Astrocyte (in vitro differentiated cells and primary cell): ENCODE results near the gene SLC66A1. TPM values are rescaled to one million over a fixed set of nuclear protein-coding genes. Genes with fewer than 3 reads are reported as not detected.

Source experiments
- DNase-seq: peaks from one replicate; pipeline ENCODE4 v3.0.0-alpha.2; 2010; ENCODE audit warnings: low read depth
- FAIRE-seq: peaks from 2 replicates; lab custom pipeline; 2011; peaks lifted over from hg19 to GRCh38; lab: Jason Lieb, UNC
- H2AFZ ChIP-seq: 2 replicates; pipeline ENCODE4 v1.6.0; 2012; ENCODE audit warnings: low read depth, low read length, inconsistent platforms
- H3K27ac ChIP-seq: 2 replicates; pipeline ENCODE4 v1.5.1; 2011; ENCODE audit warnings: low read depth, low read length, inconsistent platforms
- H3K27me3 ChIP-seq: 2 replicates; pipeline ENCODE4 v1.6.0; 2011; ENCODE audit warnings: low read length, inconsistent platforms; ENCODE audit not compliant: insufficient read depth
- H3K36me3 ChIP-seq: 2 replicates; pipeline ENCODE4 v1.5.1; 2011; ENCODE audit warnings: low read length, inconsistent platforms; ENCODE audit not compliant: insufficient read depth
- H3K4me1 ChIP-seq: 2 replicates; pipeline ENCODE4 v1.5.1; 2011; ENCODE audit warnings: low read length, inconsistent platforms; ENCODE audit not compliant: insufficient read depth
- H3K4me2 ChIP-seq: 2 replicates; pipeline ENCODE4 v1.6.0; 2012; ENCODE audit warnings: low read length, inconsistent platforms
- H3K4me3 ChIP-seq: 2 replicates; pipeline ENCODE4 v1.5.1; 2011; ENCODE audit warnings: low read depth, mild to moderate bottlenecking, low read length, inconsistent platforms; ENCODE audit not compliant: insufficient read depth
- H3K79me2 ChIP-seq: 2 replicates; pipeline ENCODE4 v1.6.0; 2012; ENCODE audit warnings: mild to moderate bottlenecking, low read length, inconsistent platforms; ENCODE audit not compliant: insufficient read depth
- H3K9ac ChIP-seq: 2 replicates; pipeline ENCODE4 v1.6.0; 2012; ENCODE audit warnings: mild to moderate bottlenecking, low read length, inconsistent platforms
- H3K9me3 ChIP-seq: 2 replicates; pipeline ENCODE4 v1.5.1; 2012; ENCODE audit warnings: low read depth, mild to moderate bottlenecking, low read length, inconsistent platforms; ENCODE audit not compliant: insufficient read depth
- H4K20me1 ChIP-seq: 2 replicates; pipeline ENCODE4 v1.6.0; 2012; ENCODE audit warnings: low read length, inconsistent platforms; ENCODE audit not compliant: insufficient read depth
- H3K27ac Mint-ChIP-seq: one replicate; pipeline ENCODE4 v1.8.0; 2021; ENCODE audit warnings: mild to moderate bottlenecking, mixed read lengths; ENCODE audit not compliant: unreplicated experiment
- H3K27me3 Mint-ChIP-seq: one replicate; pipeline ENCODE4 v1.8.0; 2021; ENCODE audit warnings: low read depth, mixed read lengths; ENCODE audit not compliant: unreplicated experiment
- H3K36me3 Mint-ChIP-seq: one replicate; pipeline ENCODE4 v1.8.0; 2021; ENCODE audit warnings: low read depth, mixed read lengths; ENCODE audit not compliant: unreplicated experiment
- H3K4me1 Mint-ChIP-seq: one replicate; pipeline ENCODE4 v1.8.0; 2021; ENCODE audit warnings: low read depth, mixed read lengths; ENCODE audit not compliant: unreplicated experiment
- H3K4me3 Mint-ChIP-seq: one replicate; pipeline ENCODE4 v1.8.0; 2021; ENCODE audit warnings: mild to moderate bottlenecking, moderate library complexity, mixed read lengths; ENCODE audit not compliant: unreplicated experiment
- H3K9me3 Mint-ChIP-seq: one replicate; pipeline ENCODE4 v1.8.0; 2021; ENCODE audit warnings: mild to moderate bottlenecking, mixed read lengths; ENCODE audit not compliant: unreplicated experiment
- CTCF ChIP-seq: IDR thresholded peaks from 2 replicates; pipeline ENCODE4 v1.5.1; 2011; ENCODE audit warnings: low read depth, mild to moderate bottlenecking, inconsistent platforms, low read length, moderate library complexity; ENCODE audit not compliant: insufficient read depth
- EZH2 ChIP-seq: IDR thresholded peaks from 2 replicates; pipeline ENCODE4 v1.6.1; 2012; ENCODE audit warnings: mild to moderate bottlenecking, low read length, inconsistent platforms; ENCODE audit not compliant: insufficient read depth
- total RNA-seq: library from RNA; stranded (reverse); gene quantifications from 2 replicates; pipeline ENCODE4 v1.2.1, GENCODE V29; 2021

The SLC66A1 gene
- total RNA-seq, 1 donor from 2014 or later = 21.5 TPM

- TF ChIP-seq CTCF (no peak), EZH2 (no peak)
Observed at GRCh38 chr1:19353596-19353995, 41.5 kb downstream of the SLC66A1 start.

GRCh38 chr1:19354531-19354981, 42.4 kb downstream of the SLC66A1 start:
- no peaks in the 10 kb centered on the region for H3K9me3 ChIP-seq
- Mint-ChIP-seq H3K4me1 (peaks cover 5% of the 10 kb centered on the region), H3K4me3 (no peak overlapping the region), H3K27me3 (no peaks in the 10 kb centered on the region), H3K36me3 (peaks cover 19% of the 10 kb centered on the region), H3K9me3 (no peaks in the 10 kb centered on the region), H3K27ac (no peak overlapping the region)
- no peak overlapping the region for H3K27ac ChIP-seq
- DNase-seq (no peak), FAIRE-seq (no peak)
- H3K4me3 ChIP-seq = no peak overlapping the region
- no peaks in the 10 kb centered on the region for H3K27me3 ChIP-seq
- peaks cover 37% of the 10 kb centered on the region for H3K79me2 ChIP-seq
- peaks cover 37% of the 10 kb centered on the region for H3K36me3 ChIP-seq
- no peak overlapping the region for H3K9ac ChIP-seq
- no peak overlapping the region for H2AFZ ChIP-seq
- no peak overlapping the region for H3K4me2 ChIP-seq
- TF ChIP-seq EZH2 = no peak
- TF ChIP-seq CTCF = no peak
- no peaks in the 10 kb centered on the region for H3K4me1 ChIP-seq
- peaks cover 78% of the 10 kb centered on the region for H4K20me1 ChIP-seq

More at GRCh38 chr1:19353596-19353995, 41.5 kb downstream of the SLC66A1 start:
- H3K27ac ChIP-seq = no peak overlapping the region
- Mint-ChIP-seq H3K4me1 (peaks cover 5% of the 10 kb centered on the region), H3K36me3 (peaks cover 19% of the 10 kb centered on the region), H3K27ac (peak overlapping the region; percentile 69), H3K4me3 (no peak overlapping the region), H3K9me3 (no peaks in the 10 kb centered on the region), H3K27me3 (no peaks in the 10 kb centered on the region)
- H3K36me3 ChIP-seq = peaks cover 40% of the 10 kb centered on the region
- no peaks in the 10 kb centered on the region for H3K27me3 ChIP-seq
- DNase-seq (no peak), FAIRE-seq (no peak)
- H2AFZ ChIP-seq = no peak overlapping the region
- H4K20me1 ChIP-seq = peaks cover 78% of the 10 kb centered on the region
- H3K4me1 ChIP-seq = no peaks in the 10 kb centered on the region
- H3K79me2 ChIP-seq = peaks cover 33% of the 10 kb centered on the region
- no peaks in the 10 kb centered on the region for H3K9me3 ChIP-seq
- H3K4me3 ChIP-seq = no peak overlapping the region
- no peak overlapping the region for H3K9ac ChIP-seq
- no peak overlapping the region for H3K4me2 ChIP-seq

DNA sequence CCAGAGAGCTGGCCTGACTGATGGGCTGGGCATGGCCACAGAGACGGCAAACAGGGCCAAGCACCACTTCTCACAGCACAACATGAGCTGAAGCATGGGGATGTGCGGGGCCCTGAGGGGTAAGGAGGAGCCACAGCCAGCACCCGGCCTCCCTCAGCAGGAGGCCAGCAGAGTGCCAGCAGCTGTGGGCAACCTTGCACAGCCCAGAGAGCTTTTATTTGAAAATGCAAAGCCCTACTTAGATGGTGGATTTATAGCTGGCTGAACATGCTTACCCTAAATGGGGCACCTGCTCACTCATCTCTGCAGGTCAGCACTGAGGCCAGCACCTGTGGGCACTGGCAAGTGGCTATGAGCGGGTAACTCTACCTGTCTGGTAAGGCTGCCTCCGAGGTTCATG, 44.1 kb downstream of the SLC66A1 start:
- H3K4me3 Mint-ChIP-seq = no peak overlapping the region
- Histone ChIP-seq H3K9ac (no peak overlapping the region), H3K4me3 (no peak overlapping the region), H3K4me1 (no peaks in the 10 kb centered on the region), H3K27ac (no peak overlapping the region), H3K79me2 (peaks cover 54% of the 10 kb centered on the region), H4K20me1 (peaks cover 93% of the 10 kb centered on the region), H2AFZ (no peak overlapping the region), H3K9me3 (no peaks in the 10 kb centered on the region), H3K27me3 (no peaks in the 10 kb centered on the region), H3K4me2 (no peak overlapping the region), H3K36me3 (peaks cover 33% of the 10 kb centered on the region)
- H3K27me3 Mint-ChIP-seq = no peaks in the 10 kb centered on the region
- TF ChIP-seq CTCF (no peak), EZH2 (no peak)
- DNase-seq (no peak), FAIRE-seq (no peak)
- peaks cover 20% of the 10 kb centered on the region for H3K36me3 Mint-ChIP-seq
- no peak overlapping the region for H3K27ac Mint-ChIP-seq
- H3K4me1 Mint-ChIP-seq = peaks cover 10% of the 10 kb centered on the region
- no peaks in the 10 kb centered on the region for H3K9me3 Mint-ChIP-seq
